ENCODE results near the gene SPTBN1.

- TF ChIP-seq GATA2 (IDR thresholded peaks at IDR 0.05; ENCODE audit: low read depth, low read length) (no peak), GATA3 (IDR thresholded peaks at IDR 0.05; ENCODE audit: low read depth, low read length) (no peak)
Observed at GRCh38 chr2:54570925-54571694, 115.0 kb downstream of the SPTBN1 start.

All from SH-SY5Y (cell line).